Measurements from ENCODE around the gene DSCAML1.

- TF ChIP-seq SP1 (IDR thresholded peaks at IDR 0.05) (no peak), FOXM1 (IDR thresholded peaks at IDR 0.05; ENCODE audit: borderline replicate concordance) (no peak), SUZ12 (IDR thresholded peaks at IDR 0.05) (no peak), ZNF384 (IDR thresholded peaks at IDR 0.05) (no peak), ELF4 (IDR thresholded peaks at IDR 0.05) (no peak), BHLHE40 (IDR thresholded peaks at IDR 0.05; ENCODE audit: borderline replicate concordance) (no peak), TARDBP (IDR thresholded peaks at IDR 0.05) (no peak), ARNT (IDR thresholded peaks at IDR 0.05) (no peak), FOXK2 (IDR thresholded peaks at IDR 0.05) (no peak), PKNOX1 (IDR thresholded peaks at IDR 0.05) (no peak), FOXA1 (IDR thresholded peaks at IDR 0.05) (no peak)
Observed at GRCh38 chr11:117410238-117410637, 386.8 kb downstream of the DSCAML1 start.
